Prostate gland (tissue), 2 donors: ENCODE data around the gene SCAF11.
"Not testable (repeated sequence)": the region's sequence is repeated elsewhere in the genome, so short reads cannot be mapped to it uniquely, and the experiment has no call there.

ENCODE experiments used
- POLR2A ChIP-seq: fragments of 450-650 bp; IDR thresholded peaks from one replicate; pipeline ENCODE4 v1.6.1; 2016; ENCODE audit warnings: antibody characterized with exemption, mild to moderate bottlenecking
- POLR2AphosphoS5 ChIP-seq: sonication (generic); formaldehyde crosslinking; IDR thresholded peaks from one replicate; pipeline ENCODE4 v1.6.1; 2017; ENCODE audit warnings: antibody characterized with exemption
- TF ChIP-seq, protein P1 (sequence below), 4 experiments: fragments of 200-600 bp in 2 of 4; fragments of 450-650 bp in 2 of 4; sonication (generic) in 2 of 4; IDR thresholded peaks; 1 replicate in 3 of 4; 2 replicates in 1 of 4; pipeline ENCODE4 v1.5.1; 2016 to 2019; ENCODE audit warnings: antibody characterized with exemption in 4 of 4, mild to moderate bottlenecking in 2 of 4, moderate library complexity in 2 of 4

DNA sequence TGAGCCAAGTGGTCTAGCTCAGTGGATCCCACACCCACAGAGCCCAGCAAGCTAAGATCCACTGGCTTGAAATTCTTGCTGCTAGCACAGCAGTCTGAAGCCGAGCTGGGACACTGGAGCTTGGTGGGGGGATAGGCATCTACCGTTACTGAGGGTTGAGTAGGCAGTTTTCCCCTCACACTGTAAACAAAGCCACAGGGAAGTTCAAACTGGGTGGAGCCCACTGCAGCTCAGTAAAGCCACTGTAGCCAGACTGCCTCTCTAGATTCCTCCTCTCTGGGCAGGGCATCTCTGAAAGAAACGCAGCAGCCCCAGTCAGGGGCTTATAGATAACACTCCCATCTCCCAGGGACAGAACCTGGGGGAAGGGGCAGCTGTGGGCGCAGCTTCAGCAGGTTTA, 46.7 kb upstream of the SCAF11 start:
- TF ChIP-seq, protein P1, sequence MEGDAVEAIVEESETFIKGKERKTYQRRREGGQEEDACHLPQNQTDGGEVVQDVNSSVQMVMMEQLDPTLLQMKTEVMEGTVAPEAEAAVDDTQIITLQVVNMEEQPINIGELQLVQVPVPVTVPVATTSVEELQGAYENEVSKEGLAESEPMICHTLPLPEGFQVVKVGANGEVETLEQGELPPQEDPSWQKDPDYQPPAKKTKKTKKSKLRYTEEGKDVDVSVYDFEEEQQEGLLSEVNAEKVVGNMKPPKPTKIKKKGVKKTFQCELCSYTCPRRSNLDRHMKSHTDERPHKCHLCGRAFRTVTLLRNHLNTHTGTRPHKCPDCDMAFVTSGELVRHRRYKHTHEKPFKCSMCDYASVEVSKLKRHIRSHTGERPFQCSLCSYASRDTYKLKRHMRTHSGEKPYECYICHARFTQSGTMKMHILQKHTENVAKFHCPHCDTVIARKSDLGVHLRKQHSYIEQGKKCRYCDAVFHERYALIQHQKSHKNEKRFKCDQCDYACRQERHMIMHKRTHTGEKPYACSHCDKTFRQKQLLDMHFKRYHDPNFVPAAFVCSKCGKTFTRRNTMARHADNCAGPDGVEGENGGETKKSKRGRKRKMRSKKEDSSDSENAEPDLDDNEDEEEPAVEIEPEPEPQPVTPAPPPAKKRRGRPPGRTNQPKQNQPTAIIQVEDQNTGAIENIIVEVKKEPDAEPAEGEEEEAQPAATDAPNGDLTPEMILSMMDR (IDR thresholded peaks at IDR 0.05): not testable (repeated sequence)
- TF ChIP-seq POLR2AphosphoS5, POLR2A: not testable (repeated sequence)
